ENCODE results near the gene BMS1.

DNA sequence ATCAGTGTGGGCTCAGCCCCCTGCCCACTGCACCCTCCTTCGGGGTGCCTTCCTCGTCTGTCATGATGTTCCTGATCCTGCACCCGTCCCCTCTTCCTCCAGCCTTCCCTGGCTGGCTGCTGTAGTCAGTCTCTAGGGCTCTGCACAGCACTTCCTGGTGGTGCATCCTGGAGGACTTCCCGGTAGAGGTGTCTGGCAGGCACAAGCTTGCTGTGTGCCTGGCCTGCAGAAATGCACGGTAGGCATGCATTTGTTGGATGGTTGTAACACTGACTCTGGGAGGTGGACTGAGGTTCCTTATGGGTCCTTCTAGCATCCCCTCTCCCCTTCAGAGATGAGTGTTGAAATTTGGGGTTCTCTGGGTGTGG is 92.8 kb downstream of the BMS1 start:
- TF ChIP-seq CTCF (IDR thresholded peaks at IDR 0.05) = no peak
- no peak for TF ChIP-seq POLR2AphosphoS5 (IDR thresholded peaks at IDR 0.05)
- no peak for TF ChIP-seq POLR2A (IDR thresholded peaks at IDR 0.05)
